ENCODE data around the gene DYNC2LI1.

- TF ChIP-seq, protein P1, sequence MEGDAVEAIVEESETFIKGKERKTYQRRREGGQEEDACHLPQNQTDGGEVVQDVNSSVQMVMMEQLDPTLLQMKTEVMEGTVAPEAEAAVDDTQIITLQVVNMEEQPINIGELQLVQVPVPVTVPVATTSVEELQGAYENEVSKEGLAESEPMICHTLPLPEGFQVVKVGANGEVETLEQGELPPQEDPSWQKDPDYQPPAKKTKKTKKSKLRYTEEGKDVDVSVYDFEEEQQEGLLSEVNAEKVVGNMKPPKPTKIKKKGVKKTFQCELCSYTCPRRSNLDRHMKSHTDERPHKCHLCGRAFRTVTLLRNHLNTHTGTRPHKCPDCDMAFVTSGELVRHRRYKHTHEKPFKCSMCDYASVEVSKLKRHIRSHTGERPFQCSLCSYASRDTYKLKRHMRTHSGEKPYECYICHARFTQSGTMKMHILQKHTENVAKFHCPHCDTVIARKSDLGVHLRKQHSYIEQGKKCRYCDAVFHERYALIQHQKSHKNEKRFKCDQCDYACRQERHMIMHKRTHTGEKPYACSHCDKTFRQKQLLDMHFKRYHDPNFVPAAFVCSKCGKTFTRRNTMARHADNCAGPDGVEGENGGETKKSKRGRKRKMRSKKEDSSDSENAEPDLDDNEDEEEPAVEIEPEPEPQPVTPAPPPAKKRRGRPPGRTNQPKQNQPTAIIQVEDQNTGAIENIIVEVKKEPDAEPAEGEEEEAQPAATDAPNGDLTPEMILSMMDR (IDR thresholded peaks at IDR 0.05) = no peak
- TF ChIP-seq POLR2A (IDR thresholded peaks at IDR 0.05) = no peak
These were observed 25.5 kb upstream of the DYNC2LI1 start for GRCh38 chr2:43748333-43748732.
